IPS-NIHi11 (cell line): Measurements from ENCODE around the gene SFT2D3.

Source experiments
- DNase-seq: peaks from one replicate; pipeline ENCODE4 v3.0.0; 2012; ENCODE audit warnings: mixed read lengths, low spot score

SFT2D3 gene, protein sequence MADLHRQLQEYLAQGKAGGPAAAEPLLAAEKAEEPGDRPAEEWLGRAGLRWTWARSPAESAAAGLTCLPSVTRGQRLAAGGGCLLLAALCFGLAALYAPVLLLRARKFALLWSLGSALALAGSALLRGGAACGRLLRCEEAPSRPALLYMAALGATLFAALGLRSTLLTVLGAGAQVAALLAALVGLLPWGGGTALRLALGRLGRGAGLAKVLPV

DNA sequence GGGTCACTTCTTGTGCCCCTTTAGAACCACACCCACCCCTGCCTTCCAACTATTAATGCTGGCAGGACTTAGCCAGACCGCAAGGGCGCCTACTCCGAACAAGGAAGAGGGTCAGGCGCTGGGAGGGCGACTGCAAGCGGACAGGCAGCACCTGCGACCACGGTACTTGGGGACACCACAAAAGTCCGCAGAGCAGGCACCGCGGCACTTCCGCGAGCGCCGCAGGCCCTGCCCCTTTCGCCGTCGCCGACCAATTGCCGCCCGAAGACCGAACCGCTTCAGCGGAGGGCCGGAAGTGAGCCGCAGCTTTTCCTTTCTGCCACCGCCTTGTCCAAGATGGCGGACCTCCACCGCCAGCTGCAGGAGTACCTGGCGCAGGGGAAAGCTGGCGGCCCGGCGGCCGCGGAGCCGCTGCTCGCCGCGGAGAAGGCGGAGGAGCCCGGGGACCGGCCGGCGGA, at the start of gene SFT2D3:
TSS of gene SFT2D3 (plus strand) at position 305 of the 458 bp plus-strand sequence. CDS start at position 337, 32 bp downstream.
- DNase-seq = peak; percentile 95

DNA sequence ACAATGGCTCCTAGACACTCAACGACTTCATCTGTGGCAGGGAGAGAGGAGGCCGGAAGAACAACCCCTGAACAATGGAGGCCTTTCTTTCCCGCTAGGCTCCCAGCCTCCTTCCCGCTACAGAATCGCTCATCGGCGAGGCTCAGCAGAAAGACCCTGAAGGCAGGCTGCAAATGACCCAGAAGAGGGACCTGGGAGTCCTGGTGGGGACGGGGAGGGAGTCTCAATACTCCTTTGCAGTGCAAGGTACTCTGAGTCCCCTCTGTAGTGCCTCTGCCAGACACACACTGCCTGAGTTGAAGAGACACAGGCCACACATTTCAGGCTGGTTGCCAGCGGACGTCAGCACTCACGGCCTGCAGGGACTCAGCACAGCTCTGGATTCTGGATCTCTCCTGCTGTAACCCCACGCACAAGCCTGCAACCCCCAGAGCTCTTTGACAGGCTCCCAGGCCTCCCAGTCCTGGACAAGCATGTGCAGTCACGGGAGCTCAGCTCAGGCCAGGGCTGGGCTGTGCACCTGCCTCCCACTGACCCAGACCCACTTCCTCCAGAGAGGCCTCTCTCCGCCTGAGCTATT, 49.2 kb upstream of the SFT2D3 start:
- no peak for DNase-seq

GRCh38 chr2:127652786-127653357, 48.4 kb upstream of the SFT2D3 start:
- DNase-seq = no peak

DNA sequence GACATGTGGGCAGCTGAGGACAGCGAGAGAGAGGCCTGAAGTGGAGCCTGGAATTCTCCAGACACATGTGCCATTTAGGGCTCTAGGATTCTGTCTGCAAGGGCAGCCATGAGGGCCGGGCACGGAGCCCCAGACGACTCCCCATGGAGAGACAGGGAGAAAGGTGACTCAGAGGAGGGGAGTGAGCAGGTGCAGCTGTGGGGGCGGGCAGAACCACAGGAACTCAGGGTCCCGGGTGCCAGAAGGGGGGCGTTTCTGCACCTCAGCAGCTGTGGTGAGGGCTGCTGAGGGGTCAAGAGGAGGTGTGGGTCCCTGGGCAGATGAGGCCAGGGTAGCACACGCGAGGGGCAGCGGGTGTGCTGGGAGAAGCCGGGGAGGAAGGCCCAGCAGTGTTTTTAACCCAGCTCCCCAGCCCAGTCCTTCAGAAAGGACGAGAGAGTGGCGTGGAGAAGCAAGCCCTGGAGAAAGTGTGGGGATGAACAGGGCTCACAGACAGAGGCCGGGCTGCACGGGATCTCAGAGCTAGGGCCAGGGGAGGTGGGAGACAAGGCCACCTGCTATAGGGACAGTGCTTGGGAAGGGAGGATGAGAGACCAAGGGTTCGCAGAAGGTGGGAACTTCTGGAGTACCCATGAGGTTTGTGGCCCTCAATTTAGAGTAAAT, 47.7 kb upstream of the SFT2D3 start:
- DNase-seq = no peak

DNA sequence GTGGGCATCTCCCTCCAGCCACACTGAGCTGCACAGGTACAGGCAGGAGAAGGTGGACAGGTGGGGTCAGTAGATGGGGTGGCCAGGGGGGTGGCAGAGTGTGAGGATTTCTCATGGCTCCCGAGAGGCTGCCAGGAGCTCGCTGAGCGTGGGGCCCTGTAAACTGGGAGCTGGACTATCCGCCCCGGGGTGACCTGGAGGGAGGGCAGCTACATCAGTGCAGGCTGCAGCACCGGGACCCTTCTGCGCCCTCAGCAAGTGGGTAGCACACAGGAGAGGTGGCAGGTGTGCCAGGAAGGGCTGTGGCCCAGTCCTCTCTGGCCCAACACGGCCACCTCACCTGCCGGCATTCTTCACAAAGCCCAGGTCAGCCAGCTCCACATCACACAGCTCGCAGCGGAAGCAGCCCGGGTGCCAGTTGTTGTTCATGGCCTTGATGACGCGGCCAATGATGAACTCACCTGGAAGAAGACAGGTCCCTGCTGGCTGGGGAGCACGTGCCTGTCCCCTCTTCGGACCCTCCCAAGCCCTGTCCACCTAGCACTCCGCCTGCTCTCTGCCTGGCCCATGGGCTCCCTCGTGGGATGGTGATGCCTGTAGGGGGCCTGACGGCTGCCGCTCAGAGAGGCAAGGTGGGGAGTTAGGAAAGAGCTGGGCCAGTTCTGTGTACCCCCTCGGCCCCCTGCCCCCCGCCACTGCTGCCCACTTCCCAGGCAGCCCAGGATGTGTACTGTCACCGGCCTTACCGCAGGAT, 47.0 kb upstream of the SFT2D3 start:
- no peak for DNase-seq

DNA sequence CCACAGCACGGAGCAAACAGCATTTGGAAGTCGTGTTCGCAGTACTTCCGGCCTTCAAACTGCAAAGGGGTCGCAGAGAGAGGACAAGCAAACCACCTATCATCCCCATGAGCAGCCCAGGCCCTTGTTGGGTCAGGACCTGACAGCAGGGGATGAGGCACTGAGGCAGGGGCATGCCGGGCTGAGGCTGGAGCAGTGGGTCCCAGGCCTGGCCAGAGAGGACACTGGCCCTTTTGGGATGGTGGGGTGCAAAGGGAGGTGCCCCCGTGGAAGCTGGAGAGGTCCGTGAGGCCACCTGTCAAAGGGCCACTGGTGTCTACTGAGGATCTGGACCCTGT, 46.5 kb upstream of the SFT2D3 start:
- no peak for DNase-seq

DNA sequence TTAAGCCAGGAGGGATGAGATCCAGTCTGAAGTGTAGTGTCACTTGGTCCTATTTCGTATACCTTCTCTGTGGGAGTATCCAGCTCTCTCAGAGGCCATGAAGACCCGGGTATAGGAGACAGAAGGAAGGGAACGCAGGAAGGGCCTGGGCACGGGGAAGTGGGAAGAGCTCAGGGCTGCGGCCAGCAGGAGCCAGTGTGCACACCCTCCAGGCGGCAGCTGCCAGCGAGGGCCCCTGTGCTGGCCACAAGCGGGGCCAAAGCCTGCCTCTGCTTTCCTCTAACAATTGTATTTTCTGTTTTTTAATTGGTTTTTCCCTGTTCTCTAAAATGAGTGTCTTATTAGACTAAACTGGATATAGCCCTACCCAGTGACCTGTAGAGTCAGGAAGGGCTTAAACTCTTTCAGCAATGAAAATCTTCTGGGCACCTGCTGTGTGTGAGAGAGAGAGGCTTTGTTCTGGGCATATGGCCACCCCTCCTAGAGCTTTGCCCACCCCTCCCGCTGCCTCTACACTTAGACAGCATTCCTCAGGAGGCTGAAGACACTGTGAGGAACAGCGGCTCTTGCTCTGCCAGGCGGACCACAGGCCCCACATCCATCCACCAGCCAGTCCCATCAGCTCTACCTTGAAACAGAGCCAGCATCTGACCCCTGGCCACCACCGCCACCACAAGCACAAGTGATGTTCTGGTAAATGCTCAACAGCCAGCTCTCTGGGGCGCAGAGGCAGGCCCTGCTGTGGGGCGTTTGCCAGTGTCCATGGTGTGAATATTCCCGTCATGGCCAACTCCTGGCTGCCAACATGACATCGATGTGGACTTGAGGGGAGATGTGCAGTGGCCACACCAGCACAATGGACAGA, 45.9 kb upstream of the SFT2D3 start:
- no peak for DNase-seq

- DNase-seq = no peak
Measured at GRCh38 chr2:127656569-127657231, 44.6 kb upstream of the SFT2D3 start.

- no peak for DNase-seq
Measured at GRCh38 chr2:127657232-127657595, 44.1 kb upstream of the SFT2D3 start.

- DNase-seq = no peak
Measured at GRCh38 chr2:127658146-127658545, 43.2 kb upstream of the SFT2D3 start.

DNA sequence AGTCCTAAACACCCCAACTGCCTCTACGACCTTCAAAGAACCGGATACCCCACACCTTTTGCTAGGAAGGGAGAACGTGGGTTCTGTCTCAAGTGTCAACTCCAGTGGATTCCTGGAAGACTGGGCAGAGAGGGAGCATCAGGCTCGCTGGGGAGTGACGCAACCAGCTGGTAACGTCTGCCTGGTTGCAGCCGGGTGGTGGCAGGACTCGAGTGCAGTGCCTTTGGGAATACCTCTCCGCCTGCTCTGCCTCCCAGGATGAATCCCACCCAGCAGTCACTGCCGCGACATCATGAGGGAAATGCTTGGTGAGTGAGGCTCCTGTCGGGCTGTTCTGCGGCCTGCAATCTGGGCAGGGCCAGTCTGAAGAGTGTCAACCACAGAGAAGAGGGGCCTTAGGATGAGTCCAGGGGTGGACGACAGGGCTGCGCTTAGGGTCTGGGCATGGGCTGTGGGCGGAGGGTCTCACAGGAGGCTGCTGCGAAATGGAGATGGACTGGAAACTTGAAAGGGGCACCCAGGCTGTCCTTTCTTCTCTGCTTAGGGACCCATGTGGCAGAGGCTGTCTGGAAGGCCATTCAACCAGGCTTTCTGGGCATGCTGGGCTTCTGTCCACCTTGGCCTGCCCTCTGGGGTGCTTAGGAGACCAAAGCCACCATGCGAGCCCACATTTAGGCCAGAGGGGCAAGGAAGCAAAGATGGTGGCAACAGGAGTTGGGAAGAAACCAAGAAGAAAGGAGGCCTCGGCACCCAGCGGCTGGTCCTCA, 42.5 kb upstream of the SFT2D3 start:
- no peak for DNase-seq

DNA sequence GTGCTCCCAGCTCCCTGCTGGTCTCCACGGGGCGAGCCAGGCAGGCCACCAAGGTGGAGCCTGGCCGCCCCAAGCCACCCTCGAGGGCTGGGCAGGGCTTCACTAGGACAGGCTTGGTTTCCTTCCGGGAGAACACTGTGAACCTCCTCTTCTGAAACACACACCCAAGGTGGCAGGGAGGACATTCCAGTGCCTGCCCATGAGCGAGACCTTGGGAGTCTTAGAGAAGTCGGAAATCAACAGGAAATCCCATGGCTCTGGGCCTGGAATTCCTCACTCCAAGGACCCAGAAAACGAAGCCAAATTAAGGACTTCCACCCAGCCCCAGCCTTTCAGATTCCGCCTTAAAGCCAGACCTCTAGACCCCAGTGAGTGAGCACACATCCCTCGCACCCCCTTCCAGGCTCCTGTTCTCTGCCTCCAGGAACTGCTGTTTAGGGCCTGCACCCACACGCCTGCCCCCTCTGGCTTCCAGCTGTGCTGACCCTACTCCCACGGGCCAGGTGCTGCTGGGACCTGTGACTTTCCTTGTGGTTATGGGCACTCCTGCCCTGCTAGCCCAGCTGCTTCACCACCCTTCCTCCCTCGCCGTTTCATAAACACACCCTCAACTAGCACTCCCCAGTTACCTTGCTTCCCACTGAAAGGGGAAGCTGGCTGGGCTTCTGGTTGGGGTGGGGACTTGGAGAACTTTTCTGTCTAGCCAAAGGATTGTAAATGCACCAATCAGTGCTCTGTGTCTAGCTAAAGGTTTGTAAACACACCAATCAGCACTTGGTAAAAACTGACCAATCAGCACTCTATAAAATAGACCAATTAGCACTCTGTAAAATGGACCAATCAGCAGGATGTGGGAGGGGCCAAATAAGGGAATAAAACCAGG, 41.6 kb upstream of the SFT2D3 start:
- DNase-seq = no peak

DNA sequence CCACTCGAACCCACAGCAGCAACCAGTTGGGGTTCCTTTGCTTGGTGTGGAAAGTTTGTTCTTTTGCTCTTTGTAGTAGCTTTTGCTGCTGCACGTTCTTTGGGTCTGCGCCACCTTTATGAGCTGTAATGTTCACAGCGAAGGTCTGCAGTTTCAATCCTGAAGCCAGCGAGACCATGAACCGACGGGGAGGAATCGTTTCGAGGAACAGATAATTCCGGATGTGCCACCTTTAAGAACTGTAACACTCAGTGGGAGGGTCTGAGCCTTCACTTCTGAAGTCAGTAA, 41.1 kb upstream of the SFT2D3 start:
- no peak for DNase-seq

GRCh38 chr2:127661072-127661649, 40.1 kb upstream of the SFT2D3 start:
- no peak for DNase-seq

GRCh38 chr2:127661949-127662510, 39.3 kb upstream of the SFT2D3 start:
- no peak for DNase-seq

GRCh38 chr2:127662937-127663565, 38.2 kb upstream of the SFT2D3 start:
- DNase-seq = no peak

GRCh38 chr2:127663566-127664064, 37.7 kb upstream of the SFT2D3 start:
- DNase-seq = no peak
